ENCODE measurements around the gene KMT2D.

DNA sequence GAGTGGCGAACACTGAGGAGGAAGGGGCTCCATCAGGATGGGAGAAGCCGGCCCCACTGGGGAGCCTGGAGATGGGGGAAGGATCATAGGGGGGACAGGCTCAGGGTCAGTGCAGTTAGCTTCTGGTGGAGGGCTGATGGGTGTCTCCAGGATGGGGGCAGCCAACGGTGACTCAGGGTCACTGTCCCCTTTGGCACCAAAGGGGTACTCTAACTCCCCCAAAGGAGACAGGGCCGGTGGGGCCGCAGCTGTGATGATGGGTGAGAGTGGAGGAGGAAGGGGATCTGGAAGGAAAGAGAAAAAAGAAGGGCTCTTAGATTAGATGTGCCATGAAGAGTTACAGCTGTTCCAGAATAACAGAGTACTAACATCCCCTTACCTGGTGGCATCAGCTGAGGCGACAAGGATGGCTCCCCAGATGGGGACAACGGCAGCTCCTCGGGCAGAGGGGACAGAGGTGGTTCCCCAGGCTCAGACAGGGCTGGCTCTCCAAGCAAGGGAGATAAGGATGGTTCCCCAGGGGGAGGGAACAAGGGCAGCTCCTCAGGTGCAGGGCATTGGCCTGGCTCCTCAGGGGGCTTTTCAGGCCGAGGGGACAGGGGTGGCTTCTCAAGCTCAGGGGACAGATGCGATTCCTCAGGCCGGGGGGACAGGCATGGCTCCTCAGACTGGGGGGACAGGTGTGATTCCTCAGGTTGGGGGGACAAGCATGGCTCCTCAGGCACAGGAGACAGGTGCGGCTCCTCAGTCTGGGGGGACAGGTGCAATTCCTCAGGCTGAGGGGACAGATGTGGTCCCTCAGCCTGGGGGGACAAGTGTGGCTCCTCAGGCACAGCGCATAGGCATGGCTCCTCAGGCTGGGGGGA is 9.9 kb downstream of the KMT2D start:
- TF ChIP-seq EZH2phosphoT487 (IDR thresholded peaks at IDR 0.05; ENCODE audit: borderline replicate concordance): no peak
- TF ChIP-seq, protein P1, sequence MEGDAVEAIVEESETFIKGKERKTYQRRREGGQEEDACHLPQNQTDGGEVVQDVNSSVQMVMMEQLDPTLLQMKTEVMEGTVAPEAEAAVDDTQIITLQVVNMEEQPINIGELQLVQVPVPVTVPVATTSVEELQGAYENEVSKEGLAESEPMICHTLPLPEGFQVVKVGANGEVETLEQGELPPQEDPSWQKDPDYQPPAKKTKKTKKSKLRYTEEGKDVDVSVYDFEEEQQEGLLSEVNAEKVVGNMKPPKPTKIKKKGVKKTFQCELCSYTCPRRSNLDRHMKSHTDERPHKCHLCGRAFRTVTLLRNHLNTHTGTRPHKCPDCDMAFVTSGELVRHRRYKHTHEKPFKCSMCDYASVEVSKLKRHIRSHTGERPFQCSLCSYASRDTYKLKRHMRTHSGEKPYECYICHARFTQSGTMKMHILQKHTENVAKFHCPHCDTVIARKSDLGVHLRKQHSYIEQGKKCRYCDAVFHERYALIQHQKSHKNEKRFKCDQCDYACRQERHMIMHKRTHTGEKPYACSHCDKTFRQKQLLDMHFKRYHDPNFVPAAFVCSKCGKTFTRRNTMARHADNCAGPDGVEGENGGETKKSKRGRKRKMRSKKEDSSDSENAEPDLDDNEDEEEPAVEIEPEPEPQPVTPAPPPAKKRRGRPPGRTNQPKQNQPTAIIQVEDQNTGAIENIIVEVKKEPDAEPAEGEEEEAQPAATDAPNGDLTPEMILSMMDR (conservative IDR thresholded peaks at IDR 0.05; ENCODE audit: low read length): no peak

All from Loucy (cell line).